ENCODE data around the gene CNIH3.

The CNIH3 gene

DNA sequence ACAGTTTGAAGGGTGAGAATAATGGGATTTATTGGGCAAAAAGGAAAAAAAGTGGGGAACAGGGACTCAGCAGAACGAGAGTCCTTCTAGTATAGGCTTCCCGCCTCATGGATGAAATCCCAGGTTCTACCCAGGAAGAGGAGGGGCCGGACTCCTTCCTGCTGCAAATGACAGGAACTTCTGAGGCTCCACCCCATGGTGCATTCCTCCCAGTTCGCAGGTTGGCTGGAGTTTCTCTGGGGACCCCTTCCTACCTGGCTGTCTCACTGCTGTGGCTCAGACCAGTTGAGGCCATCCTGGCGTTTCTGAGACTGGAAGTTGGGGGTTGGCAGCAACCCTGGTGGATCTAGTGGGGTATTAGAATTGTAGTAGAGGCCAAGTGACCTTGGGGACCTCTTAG lies 27.5 kb downstream of the CNIH3 start:
- no peak overlapping the region for H3K27ac ChIP-seq
- TF ChIP-seq CTCF (conservative IDR thresholded peaks at IDR 0.05): no peak
- no peak for TF ChIP-seq ZFX (IDR thresholded peaks at IDR 0.05)

GRCh38 chr1:224644553-224645154 lies 28.5 kb downstream of the CNIH3 start:
- TF ChIP-seq CTCF (conservative IDR thresholded peaks at IDR 0.05): peak; percentile 93
- TF ChIP-seq ZFX (IDR thresholded peaks at IDR 0.05): no peak
- no peak overlapping the region for H3K27ac ChIP-seq

- H3K27ac ChIP-seq: no peak overlapping the region
- TF ChIP-seq ZFX (IDR thresholded peaks at IDR 0.05): no peak
- TF ChIP-seq CTCF (conservative IDR thresholded peaks at IDR 0.05): no peak
Measured at GRCh38 chr1:224647449-224647848, 31.3 kb downstream of the CNIH3 start.

DNA sequence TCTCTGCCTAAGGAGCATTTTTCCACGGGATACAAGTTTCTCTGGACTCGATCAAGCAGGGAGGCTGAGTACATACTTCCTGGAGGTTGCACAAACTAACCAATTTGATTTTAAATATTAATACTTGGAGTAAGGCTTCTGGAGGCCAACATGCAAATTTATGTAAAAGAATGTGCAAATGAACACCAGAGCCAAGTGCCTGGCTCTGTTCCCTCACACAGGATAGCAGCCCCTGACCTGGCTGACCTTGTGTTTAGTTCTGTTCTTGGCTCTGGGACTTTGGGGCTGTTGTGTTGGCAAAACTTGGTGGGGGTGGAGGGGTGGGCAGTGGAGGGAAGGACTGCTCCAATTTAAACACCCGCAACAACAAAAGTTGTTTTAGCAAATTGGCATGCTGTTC lies 34.2 kb downstream of the CNIH3 start:
- H3K27ac ChIP-seq: no peak overlapping the region
- TF ChIP-seq ZFX (IDR thresholded peaks at IDR 0.05) (no peak), CTCF (conservative IDR thresholded peaks at IDR 0.05) (no peak)

- no peak for TF ChIP-seq CTCF (conservative IDR thresholded peaks at IDR 0.05)
- TF ChIP-seq ZFX (IDR thresholded peaks at IDR 0.05): no peak
- no peak overlapping the region for H3K27ac ChIP-seq
Measured at GRCh38 chr1:224651188-224651587, 35.1 kb downstream of the CNIH3 start.

GRCh38 chr1:224656392-224656791 lies 40.3 kb downstream of the CNIH3 start:
- TF ChIP-seq CTCF (conservative IDR thresholded peaks at IDR 0.05) (no peak), ZFX (IDR thresholded peaks at IDR 0.05) (no peak)
- H3K27ac ChIP-seq: no peak overlapping the region

GRCh38 chr1:224660074-224660473 lies 44.0 kb downstream of the CNIH3 start:
- TF ChIP-seq CTCF (conservative IDR thresholded peaks at IDR 0.05): no peak
- no peak overlapping the region for H3K27ac ChIP-seq

Data from C4-2B (cell line).